ENCODE data around the gene WFDC8.

WFDC8 gene

DNA sequence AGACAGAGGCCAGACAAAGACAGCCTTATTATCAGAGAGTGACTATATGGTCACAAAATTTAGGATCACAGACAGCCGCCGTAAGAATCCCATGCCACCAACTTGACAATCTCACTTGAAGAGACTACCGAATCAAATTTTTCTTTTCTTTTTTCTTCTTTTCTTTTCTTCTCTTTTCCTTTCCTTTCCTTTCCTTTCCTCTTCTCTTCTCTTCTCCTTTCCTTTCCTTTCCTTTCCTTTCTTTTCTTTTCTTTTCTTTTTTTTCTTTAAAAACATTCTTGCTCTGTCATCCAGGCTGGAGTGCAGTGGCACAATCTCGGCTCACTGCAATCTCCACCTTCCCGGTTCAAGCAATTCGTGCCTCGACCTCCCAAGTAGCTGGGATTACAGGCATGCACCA lies 30.7 kb downstream of the WFDC8 start:
- DNase-seq (ENCODE audit: low spot score), result no peak

DNA sequence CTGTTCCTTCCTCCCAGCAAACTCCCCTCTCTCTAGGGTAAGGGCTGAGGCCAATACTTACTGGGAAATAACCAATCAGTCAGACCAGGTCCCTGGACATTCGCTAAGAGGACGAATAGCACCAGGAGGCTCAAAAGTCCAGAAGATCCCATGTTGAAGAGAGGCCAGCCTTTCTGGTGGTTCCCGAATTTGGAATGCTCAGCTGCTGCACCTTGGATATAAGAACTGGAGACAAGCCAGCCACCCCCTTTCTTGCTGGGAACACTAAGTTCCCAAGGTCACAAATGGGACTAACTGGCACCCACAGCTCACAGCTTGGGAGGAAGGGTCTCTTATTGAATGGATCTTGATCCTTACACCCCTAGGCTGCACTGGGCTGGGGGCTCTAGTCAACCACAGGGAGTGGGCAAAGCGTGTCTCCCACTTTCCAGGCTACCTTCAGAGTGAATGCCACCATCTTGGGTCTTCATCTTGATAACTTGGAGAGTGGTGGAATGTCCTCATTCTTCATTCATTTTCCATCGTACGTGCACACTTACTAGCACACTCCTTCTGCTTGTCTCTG lies 31.8 kb downstream of the WFDC8 start, which contains the start of gene EPPIN:
EPPIN (minus strand) TSS at position 196 of the 565 bp plus-strand sequence; CDS start at position 152, 44 bp downstream.
- no peak for DNase-seq (ENCODE audit: low spot score)

DNA sequence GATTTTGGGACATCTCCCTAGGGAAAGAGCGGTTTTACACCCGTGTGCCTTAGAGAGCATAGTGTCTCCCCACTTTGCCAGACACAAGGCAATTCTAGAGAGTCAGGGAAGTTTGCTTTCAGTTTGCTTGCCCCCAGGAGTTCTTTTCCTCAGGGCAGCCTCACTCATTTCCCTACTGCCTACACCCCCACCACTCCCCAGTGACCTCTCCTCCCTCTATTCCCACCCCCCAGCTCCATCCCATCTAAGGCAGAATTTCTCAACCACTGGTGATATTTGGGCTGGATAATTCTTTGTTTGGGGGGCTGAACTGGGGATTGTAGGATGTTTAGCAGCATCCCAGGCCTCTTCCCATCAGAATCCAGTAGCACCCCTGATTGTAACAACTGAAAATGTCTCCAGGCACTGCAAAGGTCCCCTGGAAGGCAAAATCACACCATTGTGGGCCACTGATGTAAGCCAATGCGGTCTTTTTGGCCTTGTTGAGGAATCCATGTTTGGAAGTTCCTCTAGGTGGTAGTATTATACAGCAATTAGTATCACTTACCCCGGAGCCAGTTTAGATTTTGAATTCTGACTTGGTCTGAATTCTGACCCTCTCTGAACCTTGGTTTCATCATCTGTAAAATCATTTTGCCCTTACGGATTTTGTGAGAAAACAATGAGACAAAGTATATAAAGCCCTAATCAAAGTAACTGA lies 33.2 kb downstream of the WFDC8 start:
- peak; percentile 47 for DNase-seq (ENCODE audit: low spot score)

DNA sequence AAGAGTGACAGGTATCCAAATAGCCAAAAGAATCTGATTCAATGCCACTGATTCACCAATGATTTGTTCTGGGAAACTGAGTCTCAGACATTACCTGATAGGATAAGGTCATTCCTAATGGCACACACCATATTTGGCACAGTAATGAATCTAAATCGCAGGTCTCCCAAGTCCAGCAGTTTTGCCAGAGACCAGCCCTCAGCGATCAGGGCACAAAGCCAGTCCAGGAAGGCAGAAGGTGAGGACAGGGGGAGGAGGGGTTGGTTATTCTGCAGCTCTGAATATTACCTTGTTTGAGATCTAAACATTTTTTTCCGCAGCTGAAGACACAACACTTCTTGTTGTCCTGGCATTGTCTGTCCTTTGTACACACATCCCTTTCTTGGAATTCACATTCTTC lies 33.7 kb downstream of the WFDC8 start:
- no peak for DNase-seq (ENCODE audit: low spot score)

DNA sequence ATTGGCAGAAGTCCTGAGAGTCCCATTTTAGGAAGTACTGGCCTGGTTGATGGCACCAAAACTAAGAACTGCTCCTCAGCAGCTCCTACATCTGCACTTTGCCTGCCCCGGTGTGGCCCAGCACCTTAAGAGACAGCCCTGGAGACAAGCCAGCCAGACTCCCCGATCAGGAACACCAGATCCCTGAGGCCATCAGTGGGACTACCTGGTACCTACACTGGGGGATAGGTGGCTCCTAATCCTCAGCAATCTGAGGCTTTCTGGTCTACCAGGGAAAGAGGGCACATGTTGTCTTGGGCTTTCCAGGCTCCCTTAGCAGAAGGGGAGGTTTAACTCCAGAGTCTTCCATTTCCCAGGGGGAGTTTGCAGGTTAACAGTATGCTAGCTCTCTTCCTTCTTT lies 39.7 kb downstream of the WFDC8 start, which contains the start of gene WFDC6:
WFDC6 (minus strand) TSS at position 101 of the 400 bp plus-strand sequence; CDS start at position 26, 75 bp downstream.
- no peak for DNase-seq (ENCODE audit: low spot score)

DNA sequence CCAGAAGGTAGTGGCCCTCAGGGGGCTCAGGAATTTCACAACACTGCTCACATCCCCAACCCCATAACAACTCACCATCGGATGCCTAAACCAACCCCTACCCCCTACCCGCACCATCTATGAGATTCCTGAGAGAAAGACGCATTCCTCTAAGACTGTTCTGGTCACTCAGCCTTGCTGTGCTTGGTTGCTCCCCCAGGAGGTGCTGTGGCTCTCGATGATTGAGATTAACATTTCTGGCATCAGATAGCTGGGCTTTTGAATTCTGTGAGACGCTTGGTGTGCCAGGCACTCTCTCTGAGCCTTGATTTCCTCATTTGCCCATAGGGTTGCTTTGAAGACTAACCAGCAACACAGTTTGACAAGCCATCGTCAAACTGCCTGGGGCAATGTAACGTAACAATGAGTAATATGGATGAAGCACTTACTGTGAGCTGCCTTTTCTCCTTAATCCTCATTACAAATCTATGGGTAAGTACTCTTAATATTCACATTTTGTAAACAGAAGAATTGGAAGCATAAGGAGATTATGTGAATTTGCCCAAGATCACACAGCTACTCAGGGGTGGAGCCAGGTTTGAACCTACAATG lies 40.8 kb downstream of the WFDC8 start:
- no peak for DNase-seq (ENCODE audit: low spot score)

DNA sequence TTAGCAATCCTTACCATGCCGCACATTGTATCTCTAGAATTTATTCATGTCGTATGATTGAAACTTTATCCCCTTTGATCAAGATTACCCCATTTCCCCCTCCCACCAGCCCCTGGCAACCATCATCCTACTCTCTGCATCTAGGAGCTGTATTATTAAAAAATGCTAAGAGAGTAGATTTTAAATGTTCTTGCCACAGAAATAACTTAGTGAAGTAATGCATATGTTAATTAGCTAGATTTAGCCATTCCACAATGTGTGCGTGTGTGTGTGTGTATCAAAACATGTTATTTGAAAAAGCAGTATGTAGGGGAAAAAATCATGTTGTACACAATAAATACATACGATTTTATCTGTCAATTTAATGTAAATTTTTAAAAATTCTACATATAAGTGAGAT lies 51.8 kb downstream of the WFDC8 start:
- DNase-seq (ENCODE audit: low spot score), result no peak

DNA sequence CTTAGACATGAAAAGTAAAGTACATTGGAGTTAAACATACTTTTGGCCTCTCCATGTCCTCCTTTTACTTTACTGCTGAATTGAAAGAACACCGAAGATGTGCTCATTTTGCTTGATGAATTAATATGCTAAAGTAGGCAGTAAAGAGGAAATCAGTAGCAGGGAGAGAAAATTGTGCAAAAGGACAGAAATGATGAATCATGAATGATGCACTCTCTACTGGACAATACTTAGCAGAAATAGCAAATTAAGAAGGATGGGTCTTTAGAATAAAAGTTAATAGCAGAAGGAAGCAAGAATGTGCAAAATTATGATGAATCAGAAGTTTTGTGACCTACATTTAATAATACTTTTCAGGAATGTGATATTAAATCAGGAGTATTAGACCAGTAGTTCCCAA lies 55.3 kb downstream of the WFDC8 start:
- no peak for DNase-seq (ENCODE audit: low spot score)

DNA sequence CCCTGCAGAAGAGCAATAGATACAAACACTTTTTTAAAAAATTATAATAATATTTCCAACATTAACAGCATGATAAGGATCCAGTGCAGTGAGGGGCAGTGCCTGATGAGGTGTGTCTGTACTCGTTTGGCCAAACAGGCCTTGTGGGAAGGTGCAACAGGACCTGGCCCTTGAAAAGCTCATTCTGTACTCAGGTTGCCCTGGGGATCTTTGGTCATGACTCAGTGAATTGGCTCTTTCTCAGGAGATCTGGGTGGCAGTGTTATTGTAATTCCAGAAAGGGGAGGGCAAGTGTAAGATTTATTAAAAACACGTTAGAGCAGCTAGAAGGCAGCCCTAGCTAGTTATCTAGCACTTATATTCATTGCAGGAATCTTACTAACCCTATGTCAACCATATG lies 60.8 kb downstream of the WFDC8 start:
- DNase-seq (ENCODE audit: low spot score), result no peak

DNA sequence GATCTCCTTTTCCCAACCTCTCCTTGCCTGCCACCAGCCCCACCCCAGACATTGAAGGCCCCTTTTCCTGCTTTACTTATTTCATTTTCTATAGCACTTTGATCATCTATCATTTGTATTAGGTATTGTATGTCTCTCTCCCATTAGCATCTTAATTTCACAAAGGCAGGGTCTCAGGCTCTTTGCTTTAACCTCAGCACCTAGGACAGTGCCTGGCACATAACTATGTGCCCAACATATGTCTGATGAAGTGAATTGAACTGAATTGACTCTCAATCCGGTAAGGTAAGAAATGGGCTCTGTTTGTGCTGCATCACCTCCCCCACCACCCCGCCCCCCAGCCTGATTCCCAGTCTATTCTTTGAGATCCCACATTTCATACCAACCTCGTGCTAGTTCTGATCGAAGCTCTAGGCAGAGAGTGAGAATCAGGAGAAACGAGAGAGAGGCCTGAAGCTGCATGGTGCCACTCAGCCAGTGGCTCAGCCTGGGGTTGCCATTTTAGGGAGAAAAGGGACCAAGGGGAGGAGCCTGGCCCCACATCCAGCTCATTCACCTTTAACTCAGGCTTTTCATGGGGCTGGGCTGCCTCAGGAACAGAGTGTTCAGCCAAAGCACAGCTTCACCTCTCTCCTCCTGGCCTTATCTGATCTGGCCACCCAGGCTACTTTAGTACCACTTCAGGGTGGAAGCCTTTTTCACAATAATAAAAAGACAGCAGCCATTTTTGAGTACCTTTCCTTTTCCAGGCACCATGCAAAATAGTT lies 63.8 kb downstream of the WFDC8 start, which contains the start of gene SPINT3:
SPINT3 (minus strand) TSS at position 476 of the 767 bp plus-strand sequence; CDS start at position 462, 14 bp downstream.
- no peak for DNase-seq (ENCODE audit: low spot score)

DNA sequence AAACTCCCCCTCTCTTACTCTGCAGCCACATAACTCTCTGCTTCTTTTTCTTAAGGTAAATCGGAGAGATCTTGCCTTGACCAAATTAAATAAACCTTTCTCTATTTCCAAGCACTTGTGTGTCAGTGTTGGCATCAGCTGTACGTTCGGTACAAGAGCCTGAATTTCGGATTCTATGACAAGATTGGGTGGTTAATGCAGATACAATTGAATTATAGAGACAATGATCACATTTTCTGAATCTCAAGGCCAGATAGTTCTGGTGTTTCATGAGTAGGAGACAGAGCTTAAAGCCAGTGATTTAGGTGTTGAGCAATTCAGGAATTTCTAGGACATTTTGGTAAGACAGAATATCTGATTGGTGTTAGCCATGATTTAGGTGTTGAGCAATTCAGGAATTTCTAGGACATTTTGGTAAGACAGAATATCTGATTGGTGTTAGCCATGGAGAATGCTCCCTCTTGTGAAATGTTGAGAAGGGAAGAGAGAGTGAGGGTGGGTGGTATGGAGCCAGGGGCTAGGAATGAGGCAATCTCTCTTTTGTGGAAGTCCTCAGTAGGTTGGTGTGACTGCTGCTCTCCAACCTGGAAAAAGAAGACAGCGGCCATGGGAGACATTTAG lies 68.7 kb downstream of the WFDC8 start:
- no peak for DNase-seq (ENCODE audit: low spot score)

DNA sequence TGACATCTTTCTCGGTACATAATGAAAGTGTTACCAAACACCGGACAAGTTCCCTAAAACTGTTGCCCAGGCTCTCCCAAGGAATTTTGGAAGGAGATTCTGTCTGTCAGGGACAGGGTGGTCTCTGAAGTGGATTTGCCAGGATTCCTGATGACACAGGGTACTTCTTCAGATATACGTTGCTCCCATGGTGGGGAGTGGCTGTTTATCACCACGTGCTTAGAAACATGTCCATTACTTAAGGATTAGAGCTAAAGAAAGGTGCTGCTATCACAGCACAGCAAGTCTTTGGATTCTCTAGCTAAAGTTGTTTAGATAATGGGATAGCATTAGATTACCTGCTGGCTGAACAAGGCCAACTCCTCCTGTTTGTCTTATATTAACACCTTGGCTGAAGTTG lies 70.0 kb downstream of the WFDC8 start:
- DNase-seq (ENCODE audit: low spot score), result no peak

DNA sequence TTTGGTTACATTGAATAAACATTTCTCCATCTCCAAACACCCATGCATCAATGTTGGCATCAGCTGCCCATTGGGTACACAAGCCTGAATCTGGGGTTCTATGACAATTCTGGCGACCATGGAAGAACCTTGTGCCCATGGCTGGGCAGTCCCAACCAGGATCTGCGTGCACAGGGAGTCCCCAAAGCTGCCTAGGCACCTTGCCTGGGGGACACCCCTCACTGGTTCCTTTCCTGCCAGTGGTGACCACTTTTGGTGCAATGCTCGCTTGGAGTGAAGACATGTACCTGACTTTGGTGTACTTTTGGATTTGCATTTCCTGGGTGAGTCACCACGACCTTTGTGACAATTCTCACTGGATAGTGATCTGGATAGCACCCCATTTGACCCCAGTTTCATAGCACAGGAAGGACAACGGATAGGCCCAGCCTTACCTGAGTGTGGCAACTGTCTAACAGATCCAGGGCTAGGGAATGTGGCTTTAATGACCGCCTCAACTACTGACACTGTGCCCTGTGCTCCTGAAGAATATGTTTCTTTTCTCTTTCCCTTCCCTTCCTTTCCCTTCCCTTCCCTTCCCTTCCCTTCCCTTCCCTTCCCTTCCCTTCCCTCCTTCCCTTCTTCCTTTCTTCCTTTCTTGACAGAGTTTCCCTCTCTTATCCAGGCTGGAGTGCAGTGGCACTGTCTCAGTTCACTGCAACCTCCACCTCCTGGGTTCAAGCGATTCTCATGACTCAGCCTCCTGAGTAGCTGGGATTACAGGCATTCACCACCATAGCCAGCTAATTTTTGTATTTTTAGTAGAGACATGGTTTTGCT lies 70.8 kb downstream of the WFDC8 start:
- DNase-seq (ENCODE audit: low spot score), result no peak

DNA sequence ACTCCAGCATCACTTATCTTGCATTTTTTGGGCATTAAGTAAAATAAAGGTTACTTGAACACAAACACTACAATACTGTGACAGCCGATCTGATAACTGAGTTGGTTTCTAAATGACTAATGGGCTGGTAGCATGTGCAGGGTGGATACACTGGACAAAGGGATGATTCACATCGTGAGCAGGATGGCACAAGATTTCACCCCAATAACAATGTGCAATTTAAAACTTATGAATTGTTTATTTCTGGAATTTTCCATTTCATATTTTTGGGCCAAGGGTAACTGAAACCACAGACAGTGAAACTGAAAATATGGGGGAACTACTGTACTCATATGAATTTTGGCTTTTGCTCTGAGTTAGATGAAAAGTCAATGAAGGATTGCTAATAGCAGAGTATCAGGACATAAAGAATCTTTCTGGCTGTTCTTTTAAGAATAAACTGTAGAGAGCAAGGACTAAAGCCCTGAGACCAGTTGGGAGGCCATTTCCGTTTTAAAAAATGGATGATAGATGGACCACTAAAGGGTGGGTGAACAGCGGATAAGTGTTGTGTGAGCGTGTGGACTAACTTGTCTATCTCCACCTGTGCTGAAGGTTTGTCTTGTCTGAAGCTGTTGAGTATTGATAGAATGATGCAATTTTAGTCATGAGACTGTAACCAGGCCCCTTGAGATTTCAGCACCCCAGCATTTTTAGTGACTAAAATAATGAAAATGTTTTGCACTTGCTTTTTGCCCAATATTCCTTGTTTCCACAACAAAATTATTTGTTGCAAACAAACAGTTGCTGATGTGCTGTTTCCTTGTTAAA lies 71.9 kb downstream of the WFDC8 start:
- DNase-seq (ENCODE audit: low spot score), result peak; percentile 45

DNA sequence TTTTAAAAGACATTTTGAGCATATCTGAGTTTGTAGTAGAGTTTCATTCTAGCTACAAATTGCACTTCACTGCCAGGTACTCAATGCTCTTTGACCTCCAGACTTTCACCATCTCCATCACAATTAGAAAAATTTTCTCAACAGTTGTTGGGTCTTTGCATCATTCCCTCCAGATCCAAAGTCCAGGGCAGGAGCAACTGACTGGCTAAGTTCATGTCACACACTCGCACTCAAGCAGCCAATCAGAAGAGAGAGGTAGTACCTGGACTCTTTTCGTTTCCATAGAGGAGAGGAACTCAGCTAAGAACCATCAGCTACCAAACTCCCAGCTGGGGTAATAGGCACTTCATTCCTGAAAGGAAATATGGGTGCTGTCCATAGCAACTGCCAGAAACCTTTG lies 72.7 kb downstream of the WFDC8 start:
- no peak for DNase-seq (ENCODE audit: low spot score)

DNA sequence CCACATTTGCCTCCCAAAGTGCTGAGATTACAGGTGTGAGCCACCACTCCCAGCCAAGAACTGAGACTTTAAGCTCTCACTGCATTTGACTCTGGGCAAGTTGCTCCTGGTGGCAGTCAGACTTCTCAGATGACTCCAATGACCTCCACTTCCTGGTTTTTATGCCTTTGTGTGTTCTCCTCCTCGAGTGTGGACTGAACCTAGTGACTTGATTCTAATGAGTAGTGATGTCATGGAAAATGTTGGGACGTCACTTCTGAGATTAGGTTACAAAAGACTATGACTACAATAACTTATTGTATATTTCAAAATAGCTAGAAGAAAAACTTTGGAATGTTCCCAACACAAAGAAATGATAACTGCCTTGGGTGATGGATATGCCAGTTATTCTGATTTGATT lies 75.7 kb downstream of the WFDC8 start:
- no peak for DNase-seq (ENCODE audit: low spot score)

DNA sequence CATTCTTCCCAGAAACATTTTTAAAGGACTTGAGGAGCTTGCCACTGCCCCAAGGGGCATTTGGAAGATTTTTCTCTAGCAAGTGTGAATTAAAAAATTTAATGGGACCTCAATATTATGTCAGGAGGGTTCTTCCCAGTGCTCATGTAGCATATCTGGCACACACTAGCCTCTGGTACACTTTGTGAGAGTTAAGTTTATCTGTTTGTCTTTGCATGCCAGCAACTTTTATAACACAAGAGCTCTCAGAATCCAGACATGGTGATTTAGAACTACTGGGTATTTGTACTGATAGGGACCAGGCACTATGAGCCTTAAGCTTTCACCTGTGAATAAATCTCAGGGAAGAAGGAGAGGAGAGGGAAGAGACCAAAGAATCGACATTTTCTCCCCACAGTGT lies 76.5 kb downstream of the WFDC8 start:
- no peak for DNase-seq (ENCODE audit: low spot score)

Data from COLO829 (cell line).